GM21717 (cell line): ENCODE data around the gene FGA.

Source experiments
- ATAC-seq: cut with Tn5 transposase; IDR thresholded peaks from one replicate; pipeline ENCODE4 v1.9.1; 2021; ENCODE audit warnings: mild to moderate bottlenecking, moderate library complexity; ENCODE audit not compliant: unreplicated experiment

Gene FGA

DNA sequence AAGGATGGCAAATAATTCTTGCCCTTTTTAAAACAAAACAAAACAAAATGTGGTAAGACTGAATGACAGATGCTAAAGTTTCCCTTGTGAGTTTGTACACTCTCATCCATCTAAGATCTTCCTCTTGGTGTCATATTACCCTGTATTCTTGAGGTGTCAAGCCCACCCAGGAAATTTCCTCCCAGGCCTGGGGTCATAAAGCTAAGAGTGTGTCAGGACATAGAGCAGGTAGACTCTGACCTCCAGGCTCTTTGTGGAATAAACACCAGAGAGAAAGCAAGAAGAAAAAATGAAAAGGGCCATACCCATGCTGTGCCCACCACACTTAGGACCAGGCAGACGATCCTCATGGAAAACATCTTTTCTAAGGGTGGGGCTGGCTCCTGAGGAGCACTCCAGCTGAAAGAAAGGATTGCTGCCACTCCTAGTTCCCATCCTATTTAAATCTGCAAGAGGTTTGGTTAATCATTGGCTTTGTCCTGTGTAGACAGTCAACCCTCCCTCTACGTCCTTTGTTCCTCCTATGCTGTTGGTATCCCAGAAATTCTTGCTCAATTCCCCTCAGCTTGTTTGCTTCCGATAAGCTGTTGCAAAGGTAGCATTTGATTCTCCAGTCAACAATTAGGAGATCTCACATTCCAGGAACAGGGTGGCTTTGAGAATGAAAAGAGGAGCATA is at the start of gene FGA:
Gene FGA (minus strand): TSS at position 414 of the 678 bp plus-strand sequence. CDS start 55 bp downstream, at position 359.
- no peak for ATAC-seq

DNA sequence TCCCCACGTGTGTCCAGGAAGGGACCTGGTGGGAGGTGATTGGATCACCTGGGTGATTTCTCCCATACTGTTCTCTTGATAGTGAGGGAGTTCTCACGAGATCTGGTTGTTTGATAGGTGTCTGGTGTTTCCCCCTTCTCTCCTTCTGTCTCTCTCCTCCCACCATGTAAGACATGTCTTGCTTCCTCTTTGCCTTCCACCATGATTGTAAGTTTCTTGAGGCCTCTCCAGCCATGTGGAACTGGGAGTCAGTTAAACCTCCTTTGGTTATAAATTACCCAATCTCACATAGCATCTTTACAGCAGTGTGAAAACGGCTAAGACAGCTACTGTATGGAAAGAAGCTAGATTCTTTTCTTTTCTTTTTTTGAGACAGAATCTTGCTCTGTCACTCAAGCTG is 43.5 kb upstream of the FGA start:
- no peak for ATAC-seq

DNA sequence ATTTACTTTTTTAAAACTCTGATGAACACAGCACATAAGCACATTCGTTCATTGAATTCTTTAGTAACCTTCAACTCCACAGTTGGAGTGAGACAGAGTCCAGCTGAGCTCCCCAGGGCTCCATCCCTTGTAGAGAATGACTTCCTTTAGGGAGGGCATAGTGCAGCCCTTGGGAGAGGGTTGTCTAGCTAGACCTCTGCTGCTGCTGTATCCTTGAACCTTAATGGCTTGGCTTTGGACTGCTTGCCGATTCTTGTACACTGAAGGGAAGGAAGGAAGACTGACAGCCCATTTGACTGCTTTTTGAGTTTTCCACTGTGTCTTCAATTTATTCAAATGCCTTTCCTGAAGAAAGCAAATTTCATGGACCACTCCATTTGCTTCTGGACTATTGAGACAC is 41.3 kb upstream of the FGA start:
- ATAC-seq = no peak

DNA sequence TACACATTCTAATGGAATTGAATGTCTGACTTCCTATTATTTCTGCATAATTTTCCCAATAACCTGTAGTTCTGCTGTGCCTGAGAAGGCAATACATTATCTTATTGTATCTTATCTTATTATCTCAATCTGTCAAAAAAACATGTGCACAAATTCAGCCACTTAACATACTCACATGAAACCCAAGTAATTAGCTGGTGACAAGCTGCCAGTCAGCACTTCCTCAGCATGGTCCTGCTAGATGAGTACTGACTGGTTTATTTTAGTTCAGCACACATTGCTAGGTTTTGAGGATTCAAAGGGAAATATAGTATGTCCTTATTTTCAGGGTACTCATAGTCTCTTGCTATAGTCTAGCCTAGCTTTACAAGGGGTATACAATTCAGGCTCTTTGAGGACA is 39.8 kb upstream of the FGA start:
- ATAC-seq = no peak

DNA sequence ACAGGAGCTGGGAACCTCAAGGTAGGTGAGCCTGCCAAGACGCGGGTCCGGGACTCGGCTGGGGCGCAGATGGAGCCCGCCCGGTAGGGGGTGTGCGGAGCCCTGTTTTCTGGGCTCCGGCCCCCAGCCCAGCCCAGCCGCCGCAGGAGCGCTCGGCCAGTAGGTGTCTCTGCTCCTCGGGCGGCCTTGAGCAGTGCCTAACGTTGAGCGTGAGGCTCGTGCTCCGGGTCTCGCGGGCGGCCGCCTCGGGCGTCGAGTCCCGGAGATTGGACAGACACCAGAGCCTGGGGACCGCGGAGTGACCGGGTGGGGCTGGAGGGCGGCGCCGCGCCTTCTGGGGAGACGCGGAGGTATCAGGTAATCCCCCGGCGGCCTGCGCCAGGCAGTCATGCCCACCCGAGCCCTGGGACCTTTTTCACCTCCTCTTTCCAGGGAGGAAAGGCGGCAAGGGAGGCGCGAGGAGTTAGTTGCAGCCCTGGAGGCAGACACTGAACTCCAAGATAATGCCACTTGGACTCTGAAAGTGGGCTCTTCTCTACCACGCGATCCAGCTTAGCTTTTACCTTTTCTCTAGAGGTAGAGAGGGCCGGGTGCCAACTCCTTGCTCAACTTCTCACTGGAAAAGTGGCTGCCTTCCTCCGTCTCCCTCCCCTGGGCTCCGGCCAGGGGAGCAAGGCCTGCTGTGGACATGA is 36.4 kb upstream of the FGA start:
- ATAC-seq = peak; percentile 92

GRCh38 chr4:154625971-154626370 is 35.4 kb upstream of the FGA start:
- ATAC-seq = no peak

- ATAC-seq = no peak
Observed at GRCh38 chr4:154623995-154624394, 33.5 kb upstream of the FGA start.

DNA sequence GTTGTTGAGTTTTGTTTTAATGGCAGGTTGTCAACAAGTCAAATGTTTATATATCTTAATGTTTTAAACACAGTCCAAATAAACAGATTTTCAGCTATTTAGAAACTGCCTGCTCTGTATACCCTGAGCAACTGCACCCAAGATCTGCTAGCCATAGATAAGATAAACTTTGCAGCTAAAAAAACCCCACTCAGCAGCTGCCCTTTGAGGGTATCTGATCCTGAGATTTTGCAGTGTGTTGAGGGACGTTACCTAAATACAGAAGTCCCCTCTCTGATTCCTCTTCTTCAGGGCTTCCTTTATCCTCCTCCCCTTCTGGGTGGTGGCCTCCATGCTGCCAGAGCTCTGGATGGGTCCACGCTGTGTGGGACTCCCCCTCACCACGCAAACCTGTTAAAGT is 32.9 kb upstream of the FGA start:
- ATAC-seq = no peak

- peak; percentile 53 for ATAC-seq
Observed at GRCh38 chr4:154622598-154622997, 32.1 kb upstream of the FGA start.

DNA sequence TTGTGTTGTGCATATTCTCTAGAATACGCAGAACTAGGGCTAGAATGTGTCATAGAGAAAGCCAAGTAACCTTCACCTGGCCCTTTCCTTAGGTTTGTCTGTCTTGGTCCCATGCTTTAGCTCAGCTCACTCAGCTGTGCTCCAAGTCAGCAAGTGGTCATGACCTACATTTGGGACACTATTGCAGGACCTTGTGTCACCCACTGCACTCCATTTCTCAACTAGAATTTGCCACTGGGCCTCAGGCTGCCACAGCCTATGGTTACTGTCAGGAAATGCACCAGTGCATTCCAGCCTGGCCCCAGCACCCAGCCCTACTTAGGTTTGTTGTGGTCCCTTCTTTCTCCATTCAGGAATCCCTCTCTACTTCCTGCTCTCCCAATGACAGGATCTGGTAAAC is 29.6 kb upstream of the FGA start:
- no peak for ATAC-seq

DNA sequence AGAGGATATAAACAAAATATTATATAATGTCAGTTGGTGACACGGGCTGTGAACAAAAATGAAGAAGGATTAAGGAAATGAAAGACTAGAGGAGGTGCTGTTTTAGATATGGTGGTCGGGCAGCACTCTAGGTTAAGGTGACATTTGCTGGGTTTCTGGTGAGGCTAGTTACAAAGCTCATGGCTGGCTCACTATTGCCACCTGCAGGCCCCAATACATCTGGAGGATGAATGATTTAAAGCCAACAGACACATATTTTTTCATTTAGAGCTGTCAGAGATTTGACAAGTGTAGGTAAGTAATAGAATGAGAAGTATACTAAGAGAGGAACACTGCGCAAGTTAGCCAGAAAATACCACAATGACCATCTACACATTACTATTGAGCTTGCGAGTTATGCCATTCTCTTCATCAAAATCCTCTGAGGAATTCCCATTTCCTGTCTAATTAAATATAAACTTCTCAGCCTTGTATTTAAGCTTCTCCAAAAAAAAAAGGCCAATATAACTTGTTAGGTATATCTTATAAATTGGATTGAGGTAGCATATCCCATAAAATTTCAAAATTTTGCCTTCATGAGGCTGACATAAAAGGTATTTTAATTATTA is 28.3 kb upstream of the FGA start:
- peak; percentile 65 for ATAC-seq

GRCh38 chr4:154617820-154618317 is 27.3 kb upstream of the FGA start:
- ATAC-seq = no peak

GRCh38 chr4:154616731-154617130 is 26.2 kb upstream of the FGA start:
- ATAC-seq = peak; percentile 98

- ATAC-seq = no peak
Observed at GRCh38 chr4:154616287-154616686, 25.7 kb upstream of the FGA start.

DNA sequence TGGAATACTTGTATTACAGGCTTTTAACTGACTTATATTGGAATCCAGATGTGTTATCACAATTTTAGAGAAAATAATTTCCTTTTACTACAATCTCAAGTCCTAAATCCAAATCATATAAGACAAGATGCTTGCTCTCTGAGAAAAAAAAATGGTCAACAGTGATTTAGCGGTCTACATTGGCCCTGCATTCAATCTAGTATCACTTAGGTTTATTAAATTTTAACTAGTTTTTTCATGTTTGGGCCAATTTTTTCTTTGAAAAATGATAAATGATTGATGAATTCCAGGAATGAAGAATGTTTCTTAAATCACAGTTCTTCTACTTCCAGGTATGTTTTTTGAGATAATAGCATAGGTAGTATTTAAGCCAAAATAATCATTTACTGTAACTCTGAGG is 24.7 kb upstream of the FGA start:
- no peak for ATAC-seq

GRCh38 chr4:154614306-154614705 is 23.8 kb upstream of the FGA start:
- ATAC-seq = no peak

- ATAC-seq = no peak
Observed at GRCh38 chr4:154612472-154613414, 22.2 kb upstream of the FGA start, which contains the start of gene FGG. TSS of gene FGG (minus strand) at chr4:154612656. CDS start at chr4:154612609, 47 bp downstream.

- ATAC-seq = no peak
Observed at GRCh38 chr4:154611833-154612232, 21.3 kb upstream of the FGA start.

DNA sequence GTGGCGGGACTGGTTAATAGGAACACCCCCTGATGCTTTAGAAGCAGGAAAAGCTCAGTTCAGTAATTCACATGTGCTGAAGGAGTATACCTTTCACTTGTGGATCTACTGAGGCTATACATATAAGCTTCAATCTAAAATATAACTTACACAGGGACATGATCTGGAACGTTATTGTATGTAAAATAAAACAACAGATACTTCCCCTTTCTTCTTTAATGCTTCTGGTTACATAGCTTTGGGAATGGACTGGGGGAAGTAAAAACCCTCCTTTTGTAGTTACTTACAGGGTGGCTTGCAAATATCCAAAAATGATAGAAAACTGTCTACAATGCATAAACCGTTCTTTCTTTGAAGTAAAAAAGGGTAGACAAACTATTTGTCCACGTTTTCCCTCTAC is 20.0 kb upstream of the FGA start:
- no peak for ATAC-seq

GRCh38 chr4:154609532-154609931 is 19.0 kb upstream of the FGA start:
- ATAC-seq = no peak
